C4-2B (cell line): Measurements from ENCODE around the gene S100A7.

Source experiments
- H3K27ac ChIP-seq: fragments of 450-650 bp; 2 replicates; pipeline ENCODE4 v1.5.1; 2017
- CTCF ChIP-seq: fragments of 450-650 bp; conservative IDR thresholded peaks from 2 replicates; pipeline ENCODE4 v1.5.1; 2017; ENCODE audit warnings: mild to moderate bottlenecking
- ZFX ChIP-seq: fragments of 450-650 bp; IDR thresholded peaks from 2 replicates; pipeline ENCODE4 v1.6.1; 2017

Gene S100A7

GRCh38 chr1:153487707-153488106, 27.3 kb upstream of the S100A7 start:
- no peak for TF ChIP-seq CTCF
- no peak for TF ChIP-seq ZFX
- H3K27ac ChIP-seq = no peak overlapping the region

GRCh38 chr1:153485863-153486262, 25.4 kb upstream of the S100A7 start:
- H3K27ac ChIP-seq = no peak overlapping the region
- no peak for TF ChIP-seq CTCF
- no peak for TF ChIP-seq ZFX

GRCh38 chr1:153483776-153484175, 23.3 kb upstream of the S100A7 start:
- no peak for TF ChIP-seq CTCF
- no peak for TF ChIP-seq ZFX

GRCh38 chr1:153481124-153481523, 20.7 kb upstream of the S100A7 start:
- TF ChIP-seq ZFX (no peak), CTCF (no peak)
- no peak overlapping the region for H3K27ac ChIP-seq

More at GRCh38 chr1:153483776-153484175, 23.3 kb upstream of the S100A7 start:
- H3K27ac ChIP-seq = no peak overlapping the region

- no peak for TF ChIP-seq ZFX
- no peak for TF ChIP-seq CTCF
- H3K27ac ChIP-seq = no peak overlapping the region
Observed at GRCh38 chr1:153478692-153479618, 18.5 kb upstream of the S100A7 start.

- TF ChIP-seq ZFX (no peak), CTCF (no peak)
- H3K27ac ChIP-seq = no peak overlapping the region
Observed at GRCh38 chr1:153478047-153478691, 17.7 kb upstream of the S100A7 start.

- H3K27ac ChIP-seq = no peak overlapping the region
- TF ChIP-seq CTCF = no peak
- no peak for TF ChIP-seq ZFX
Observed at GRCh38 chr1:153476491-153477093, 16.1 kb upstream of the S100A7 start.
